Sciatic nerve (tissue), 2 donors: ENCODE results near the gene CCDC68. TPM values are rescaled to one million over a fixed set of nuclear protein-coding genes. Genes with fewer than 3 reads are reported as not detected.

Experiments used
- ATAC-seq: fragments of 200-7000 bp; cut with Tn5 transposase; one replicate; pipeline ENCODE4 v1.9.1; 2020; ENCODE audit warnings: mild to moderate bottlenecking, moderate library complexity
- DNase-seq: peaks from one replicate; pipeline ENCODE4 v3.0.0-alpha.2; 2020; ENCODE audit warnings: low spot score
- intact Hi-C: fragments of 100-400 bp; cut with DNase I; formaldehyde crosslinking; loops from one replicate; pipeline ENCODE4 v1.14.2; 2022
- total RNA-seq: library from RNA; stranded (reverse); fragmentation: NEBNext Ultra II Directional; extraction: Animal tissue kit (Norgen Biotek cat#: 25700); gene quantifications from one replicate; pipeline ENCODE4 v1.2.1, GENCODE V29; 2021
- donor health status: DM: no; HTN: no; CAD: no.
- donor health status: DM: no; HTN: no; CAD: no.

CCDC68 gene
- total RNA-seq, 1 donor from 2014 or later: 8.6 TPM

DNA sequence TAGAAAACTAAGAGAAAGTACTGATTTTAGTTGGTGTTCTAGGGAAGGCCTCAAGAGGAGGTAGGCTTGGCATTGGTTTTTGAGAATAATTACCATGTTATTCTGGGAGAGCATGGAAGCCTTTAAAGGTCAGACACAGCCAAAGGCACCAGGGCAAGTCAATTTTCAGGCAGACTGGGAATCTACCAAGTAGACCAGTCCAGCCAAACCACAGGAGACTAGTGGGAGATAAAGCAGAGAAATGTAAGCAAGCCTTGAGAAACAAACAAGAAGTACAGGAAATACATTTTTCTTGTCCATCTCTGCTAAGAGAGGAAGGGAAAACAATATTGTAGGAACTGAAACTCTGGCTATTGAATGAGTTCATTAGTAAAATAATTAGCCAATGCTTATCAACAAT is 5.5 kb upstream of the CCDC68 start:
- intact Hi-C loops: no loop called here
- no peak for ATAC-seq
- no peak for DNase-seq

DNA sequence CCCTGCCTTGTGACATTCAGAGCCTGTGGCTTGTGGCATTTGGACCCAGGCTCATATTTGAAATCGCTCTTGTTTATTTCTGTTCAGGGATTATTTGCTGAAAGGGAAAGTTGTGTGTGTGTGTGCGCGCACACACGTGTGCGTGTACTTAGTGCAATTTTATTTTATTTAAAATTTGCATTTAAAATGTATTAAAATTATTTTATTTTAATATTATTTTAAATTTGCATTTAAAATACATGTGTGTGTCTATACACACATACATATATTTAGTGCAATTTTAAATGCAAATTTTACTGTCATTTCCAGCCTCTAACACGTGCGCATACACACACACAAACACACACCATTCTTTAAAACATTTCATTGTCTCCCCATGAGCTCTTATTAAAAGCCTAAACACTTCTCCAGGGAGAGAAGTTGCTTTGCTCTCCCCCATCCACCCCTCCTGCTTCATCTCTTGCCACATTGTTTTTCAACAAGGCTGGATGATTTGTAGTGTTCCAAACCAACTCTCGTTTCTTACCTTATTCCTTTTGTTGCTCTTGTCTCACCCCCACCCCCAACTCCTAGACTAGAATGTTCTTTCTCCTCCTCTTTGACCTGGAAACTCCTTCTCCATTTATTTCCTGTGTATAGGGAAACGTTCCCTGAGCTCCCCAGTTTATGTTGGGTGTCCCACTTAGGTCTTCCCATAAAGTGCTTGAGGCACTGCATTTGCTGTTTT is 3.8 kb upstream of the CCDC68 start:
- intact Hi-C loops: no loop called here

DNA sequence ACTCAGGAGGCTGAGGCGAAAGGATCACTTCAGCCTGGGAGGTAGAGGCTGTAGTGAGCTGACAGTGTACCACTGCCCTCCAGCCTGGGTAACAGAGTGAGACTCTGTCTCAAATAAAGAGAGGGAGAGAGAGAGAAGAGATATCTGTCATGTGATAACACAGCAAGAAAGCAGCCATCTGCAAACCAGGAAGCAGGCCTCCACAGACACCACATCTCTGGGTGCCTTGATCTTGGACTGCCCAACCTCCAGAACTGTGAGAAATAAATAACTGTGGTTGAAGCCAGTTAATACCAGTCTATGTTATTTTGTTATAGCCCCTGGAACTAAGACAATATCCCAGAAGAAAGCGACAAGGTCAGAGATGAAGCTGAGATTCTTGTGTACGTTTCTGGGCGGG is 2.6 kb upstream of the CCDC68 start:
- intact Hi-C loops: no loop called here
- DNase-seq (no peak), ATAC-seq (no peak)

More for the DNA sequence above, 3.8 kb upstream of the CCDC68 start:
- ATAC-seq: no peak
- no peak for DNase-seq

DNA sequence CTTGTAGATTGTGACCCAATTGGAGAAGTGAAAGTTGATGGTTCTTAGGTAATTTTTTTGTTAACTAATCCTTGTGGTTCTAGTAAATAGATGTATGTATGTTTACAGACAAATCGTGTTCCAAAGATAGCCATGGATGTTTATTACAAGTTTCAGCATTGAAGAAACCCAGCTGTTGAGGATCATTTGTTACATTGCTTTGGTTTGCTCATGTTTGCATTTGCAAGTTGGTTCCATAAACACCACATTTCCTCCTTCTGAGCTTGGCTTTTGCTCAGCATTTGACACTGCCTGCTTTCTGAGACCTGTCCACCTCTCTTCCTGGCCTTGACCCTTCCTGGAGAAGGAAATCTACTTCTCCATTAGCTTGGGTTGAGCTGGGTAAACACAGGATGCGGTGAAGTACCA is 1.8 kb upstream of the CCDC68 start:
- no peak for ATAC-seq
- no peak for DNase-seq
- intact Hi-C loops: no loop called here

DNA sequence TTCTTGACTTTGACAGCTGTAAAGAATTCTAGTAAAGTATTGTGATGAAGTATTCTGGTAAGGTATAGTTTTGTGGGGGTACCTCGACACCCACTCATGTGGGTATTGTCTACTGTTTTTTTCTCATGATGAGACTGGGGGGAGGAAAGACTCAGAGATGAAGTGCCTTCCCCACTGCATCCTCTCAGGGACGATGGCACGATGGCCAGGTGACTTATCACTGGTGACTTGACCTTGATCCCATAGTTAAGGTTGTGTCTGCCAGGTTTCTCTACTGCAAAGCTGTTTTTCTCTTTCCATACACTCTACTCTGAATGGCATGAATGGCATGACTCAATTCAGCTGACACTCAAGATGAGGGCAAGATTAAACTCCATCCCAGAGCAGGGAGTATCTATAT is 936 bp upstream of the CCDC68 start:
- DNase-seq (no peak), ATAC-seq (no peak)
- intact Hi-C loops: no loop called here

DNA sequence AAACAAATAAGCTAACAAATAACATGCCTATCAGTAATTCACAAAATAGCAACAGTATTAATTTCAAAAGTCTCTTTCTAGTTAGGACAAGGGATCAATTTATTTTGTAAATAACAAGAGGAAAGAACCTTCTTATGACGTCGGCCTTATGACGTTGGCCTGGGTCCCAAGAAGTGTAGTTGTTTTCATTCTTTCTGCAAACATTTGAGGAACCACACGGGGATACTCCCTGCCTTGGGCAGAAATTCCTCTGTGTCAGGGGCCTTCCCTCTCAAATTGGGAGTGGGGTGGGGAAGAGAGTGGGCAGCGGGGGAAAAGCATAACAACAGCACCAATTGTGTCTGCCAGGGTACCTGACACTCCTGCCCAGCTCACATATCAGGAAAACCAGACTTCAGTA is 1.3 kb downstream of the CCDC68 start:
- intact Hi-C loops: no loop called here
- DNase-seq (no peak), ATAC-seq (peak; percentile 60)

DNA sequence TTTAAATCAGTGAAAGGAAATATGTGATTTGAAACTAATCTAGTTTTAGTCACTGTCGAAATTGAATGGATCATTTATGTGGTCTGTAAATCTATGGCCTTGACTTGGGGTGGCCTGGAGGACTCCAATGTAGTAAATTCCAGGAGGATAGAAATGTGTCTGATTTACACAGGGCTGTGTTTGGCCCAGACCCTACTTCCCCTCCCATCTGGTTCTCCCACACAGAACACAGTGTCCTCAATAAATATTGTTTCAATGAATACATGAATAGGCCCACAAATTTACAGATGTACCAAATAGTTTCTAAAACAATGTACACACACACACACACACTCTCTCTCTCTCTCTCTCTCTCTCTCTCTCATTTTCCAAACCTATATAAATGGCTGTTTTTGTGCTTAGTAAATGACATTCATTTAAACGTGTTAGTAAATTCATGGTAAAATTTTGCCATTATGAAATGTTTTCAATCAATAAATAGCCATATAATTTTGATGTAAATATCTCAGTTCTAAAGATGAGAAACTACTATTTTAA is 1.9 kb downstream of the CCDC68 start:
- peak; percentile 53 for ATAC-seq
- DNase-seq: no peak
- intact Hi-C loops: no loop called here

DNA sequence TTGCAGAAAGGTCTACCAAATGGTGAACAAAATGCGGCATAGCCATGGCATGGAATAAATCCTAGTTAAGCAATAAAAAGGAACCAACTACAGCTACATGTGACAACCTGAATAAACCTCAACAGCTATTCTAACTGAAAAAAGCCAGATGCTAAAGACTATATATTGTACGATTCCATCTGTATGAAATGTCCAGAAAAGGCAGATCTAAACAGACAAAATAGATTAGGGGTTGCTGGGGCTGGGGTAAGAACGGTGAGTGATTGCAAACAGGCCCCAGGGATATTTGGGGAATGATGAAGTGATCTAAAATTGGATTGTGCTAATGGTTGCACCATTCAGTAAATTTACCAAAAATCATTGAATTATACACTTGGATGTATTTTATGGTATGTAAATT is 2.8 kb downstream of the CCDC68 start:
- ATAC-seq (no peak), DNase-seq (no peak)
- intact Hi-C loops: no loop called here

DNA sequence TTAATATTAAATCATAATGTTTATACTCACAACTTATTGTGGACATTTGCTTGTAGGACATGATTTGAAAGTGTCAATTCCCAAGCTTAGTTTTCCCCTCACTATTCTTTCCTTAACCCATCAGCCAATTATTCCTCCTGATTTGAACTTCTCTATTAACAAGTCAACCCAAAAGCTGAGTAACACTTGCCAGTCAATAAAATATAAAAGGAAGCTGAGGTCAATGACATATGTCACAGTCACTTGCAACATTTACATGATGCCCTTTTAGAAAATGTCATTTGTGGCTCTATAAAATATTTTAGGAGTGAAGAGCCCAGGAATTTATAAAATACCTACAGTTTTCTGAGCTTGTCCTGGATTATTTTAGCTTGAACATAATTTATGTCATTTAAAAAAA is 7.2 kb downstream of the CCDC68 start:
- ATAC-seq: no peak

DNA sequence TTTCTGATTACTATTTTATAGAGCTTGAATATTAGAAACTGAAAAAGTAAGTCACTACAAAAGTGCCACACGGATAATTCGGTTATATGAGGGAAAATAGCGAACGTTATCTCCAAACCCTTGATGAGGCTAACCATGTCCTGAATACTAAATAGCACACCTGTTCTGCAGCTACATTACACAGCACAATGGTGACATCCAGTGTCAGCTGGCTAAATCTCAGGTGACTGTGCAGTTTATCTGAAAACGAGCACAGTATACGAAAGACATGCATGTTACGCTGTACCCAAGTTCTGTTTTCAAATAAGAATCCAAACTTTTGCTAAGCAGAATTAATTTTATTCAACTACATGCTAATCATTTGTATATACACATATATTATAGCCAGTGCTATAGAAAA is 9.0 kb downstream of the CCDC68 start:
- intact Hi-C loops: no loop called here
- DNase-seq (no peak), ATAC-seq (no peak)

More for the DNA sequence above, 7.2 kb downstream of the CCDC68 start:
- intact Hi-C loops: no loop called here
- no peak for DNase-seq

DNA sequence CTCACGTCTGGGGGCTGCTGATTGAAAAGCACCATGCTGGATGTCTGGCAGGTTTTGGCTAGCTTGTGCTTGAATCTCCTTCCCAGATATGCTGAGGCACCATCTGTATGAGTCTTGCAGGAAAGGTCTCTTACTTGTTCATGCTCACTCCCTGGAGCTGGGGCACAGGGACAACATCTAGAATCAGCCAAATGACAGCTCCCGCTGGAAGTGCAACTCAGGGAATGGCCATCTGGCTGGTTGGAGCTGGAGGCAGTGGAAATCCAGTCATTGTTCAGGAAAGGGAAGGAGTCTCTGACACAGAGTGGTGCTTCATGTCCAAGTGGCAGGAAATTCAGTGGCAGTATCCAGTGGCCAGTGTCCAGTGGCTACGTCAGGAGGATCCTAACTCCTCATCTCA is 9.7 kb downstream of the CCDC68 start:
- DNase-seq: no peak
- intact Hi-C loops: no loop called here
- ATAC-seq: no peak

DNA sequence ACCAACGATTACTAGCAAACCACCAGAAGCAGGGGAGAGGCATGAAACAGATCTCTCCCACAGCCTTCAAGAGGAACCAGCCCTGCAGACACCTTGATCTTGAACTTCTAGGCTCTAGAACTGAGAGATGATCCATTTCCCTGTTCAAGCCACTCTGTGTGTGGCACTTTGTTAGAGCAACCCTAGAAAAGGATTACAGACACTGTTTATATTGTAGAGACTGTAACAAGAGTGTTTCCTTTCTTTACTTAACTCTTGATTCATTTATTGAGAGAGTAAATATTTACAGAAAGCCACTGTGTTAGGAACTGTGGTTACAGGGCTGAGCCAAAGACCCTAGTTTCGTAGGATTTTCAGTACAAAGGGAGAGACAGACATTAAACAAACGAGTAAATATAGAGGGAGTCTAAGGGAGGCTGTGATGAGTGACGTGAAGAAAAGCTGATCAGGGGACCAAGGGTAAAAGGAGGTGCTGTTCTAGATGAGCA is 10.9 kb downstream of the CCDC68 start:
- ATAC-seq (no peak), DNase-seq (no peak)
- intact Hi-C loops: no loop called here

DNA sequence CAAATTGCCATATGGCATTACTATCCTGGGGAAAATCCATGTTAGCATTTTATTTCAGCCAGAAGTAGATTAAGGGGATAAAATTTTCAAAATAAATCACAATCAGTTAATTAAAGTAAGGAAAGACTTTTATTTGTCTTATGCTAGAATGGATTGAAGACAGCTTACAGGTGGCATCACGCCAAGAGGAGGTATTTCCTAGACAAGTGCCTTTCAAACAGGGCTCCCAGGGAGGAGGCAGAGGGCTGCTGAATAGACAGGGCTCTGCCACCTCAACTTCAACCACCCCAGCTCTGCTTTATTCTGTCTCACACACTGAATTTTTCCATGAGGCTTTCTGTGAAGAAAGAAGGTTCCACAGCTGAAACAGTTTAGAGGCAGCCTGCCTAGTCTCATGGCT is 12.2 kb downstream of the CCDC68 start:
- intact Hi-C loops: no loop called here
- no peak for DNase-seq
- ATAC-seq: no peak

DNA sequence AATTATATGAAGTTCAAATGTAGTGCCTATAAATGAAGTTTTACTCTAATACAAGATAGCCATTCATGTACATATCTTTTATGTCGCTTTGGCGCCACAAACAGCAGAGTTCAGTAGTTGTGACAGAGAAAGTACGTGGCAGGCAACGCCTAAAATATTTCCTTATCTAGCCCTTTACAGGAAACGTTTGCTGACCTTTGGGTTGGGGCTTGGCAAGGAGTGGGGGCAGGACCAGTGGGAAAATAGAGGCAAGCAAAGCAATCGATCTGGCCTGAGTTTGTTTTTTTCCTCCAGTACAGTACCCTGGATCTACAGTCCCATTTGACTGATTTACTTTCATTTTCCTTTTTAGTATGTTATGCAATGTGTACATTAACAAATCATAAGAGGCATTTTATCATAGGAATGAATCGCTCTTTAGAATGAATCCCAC is 13.1 kb downstream of the CCDC68 start:
- intact Hi-C loops: no loop called here
- ATAC-seq: no peak
- DNase-seq: no peak

DNA sequence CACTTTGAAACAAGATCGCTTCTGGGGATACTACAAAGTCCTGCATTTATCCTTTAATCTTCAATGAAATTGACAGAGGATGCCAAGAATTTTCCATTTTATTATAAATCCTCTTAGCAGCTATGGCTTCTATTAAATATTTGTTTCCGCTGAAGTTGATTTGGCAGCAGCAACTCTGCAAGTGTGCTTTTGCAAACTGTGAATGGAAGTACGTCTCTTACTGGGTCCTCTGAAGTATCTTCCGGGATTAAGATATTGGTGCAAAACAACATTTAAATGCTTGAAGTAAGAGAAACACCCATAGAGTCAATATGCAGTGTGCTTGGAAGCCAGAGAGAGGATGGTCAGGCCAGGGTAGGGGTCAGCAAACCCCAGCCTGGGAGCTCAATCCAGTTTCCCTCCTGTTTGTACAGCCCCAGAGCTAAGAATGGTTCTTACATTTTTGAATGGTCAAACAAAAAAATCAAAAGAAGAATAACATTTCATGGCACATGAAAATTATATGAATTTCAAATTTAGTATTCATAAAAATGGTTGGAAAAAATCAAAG is 13.6 kb downstream of the CCDC68 start:
- DNase-seq: no peak
- ATAC-seq: no peak
- intact Hi-C loops: no loop called here

DNA sequence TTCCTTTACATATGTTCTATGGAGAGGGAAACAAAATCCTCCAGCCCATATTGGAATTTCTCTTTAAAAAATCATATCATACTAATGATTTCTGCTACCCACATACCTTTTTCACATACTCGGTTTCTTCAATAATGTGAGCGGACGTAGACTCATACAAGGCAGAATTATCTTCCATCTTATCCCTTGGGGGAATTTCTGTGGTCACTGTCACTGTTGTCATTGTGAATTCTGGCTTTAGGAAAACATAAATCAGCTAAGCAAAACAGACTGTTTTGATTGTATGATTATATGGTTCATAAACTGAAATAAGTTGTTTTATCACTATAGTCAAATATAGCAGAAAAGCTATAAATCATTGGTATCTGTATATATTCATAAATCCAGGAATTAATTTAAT is 16.7 kb downstream of the CCDC68 start:
- DNase-seq (no peak), ATAC-seq (no peak)
- intact Hi-C loops: no loop called here

DNA sequence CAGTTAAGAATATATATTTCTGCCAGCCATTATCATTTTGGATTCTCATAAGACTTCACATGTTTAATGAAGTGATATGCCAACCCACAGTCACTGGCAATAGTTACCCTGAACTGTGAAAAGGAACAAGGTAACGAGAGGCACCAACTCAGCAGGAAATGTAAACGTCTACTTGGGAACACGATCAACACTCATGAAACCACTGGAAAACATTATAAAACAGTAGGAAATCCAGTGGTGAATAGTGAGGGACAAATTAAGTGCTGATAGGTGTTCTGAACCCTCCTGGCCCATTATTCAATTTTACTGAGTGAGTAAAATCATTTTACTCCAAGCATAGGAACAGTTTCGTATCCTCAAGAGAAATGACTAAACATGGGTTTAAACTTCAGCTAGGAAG is 17.1 kb downstream of the CCDC68 start:
- DNase-seq: no peak
- intact Hi-C loops: no loop called here
- no peak for ATAC-seq

DNA sequence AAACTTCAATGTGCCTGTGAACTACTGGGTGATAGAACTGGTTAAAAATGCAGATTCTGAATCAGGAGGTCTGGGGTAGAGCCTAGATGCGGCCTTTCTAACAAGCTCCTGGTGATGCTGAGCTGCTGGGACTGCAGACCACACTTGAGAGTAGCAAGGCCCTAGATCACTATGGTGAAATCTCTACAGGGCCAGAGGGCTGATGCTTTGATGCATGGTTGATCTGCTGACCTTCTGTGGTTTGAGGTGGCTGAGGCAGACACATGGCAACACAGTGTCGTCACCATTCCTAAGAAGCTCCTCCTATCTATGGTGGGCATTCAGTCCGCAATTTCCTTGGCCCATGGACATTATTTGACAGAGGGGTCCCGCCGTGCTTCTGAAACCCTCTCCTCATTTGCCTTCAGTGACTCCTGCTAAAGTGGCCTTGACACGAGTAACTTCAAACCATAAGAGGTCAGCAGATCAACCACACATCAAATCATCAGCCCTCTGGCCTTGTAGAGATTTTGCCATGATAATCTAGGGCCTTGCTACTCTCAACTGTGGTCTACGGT is 19.8 kb downstream of the CCDC68 start:
- no peak for DNase-seq
- intact Hi-C loops: no loop called here
- ATAC-seq: no peak

DNA sequence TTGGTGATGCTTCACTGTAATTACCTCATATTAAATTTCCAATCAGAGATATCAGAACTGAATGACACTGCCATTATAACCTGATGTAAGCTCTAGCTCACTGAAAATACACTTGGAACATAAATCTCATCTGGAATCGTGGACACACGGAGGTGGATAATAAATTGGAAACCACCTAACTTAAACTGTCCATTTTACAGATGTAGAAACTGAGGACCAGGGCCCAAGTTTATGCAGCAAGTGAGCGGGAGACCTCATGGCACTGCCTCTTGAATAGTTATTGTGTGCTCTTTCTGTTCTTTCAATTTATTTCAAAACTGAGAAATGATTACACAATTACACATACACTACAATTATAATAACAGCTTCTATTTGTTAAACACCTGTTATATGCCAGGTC is 20.8 kb downstream of the CCDC68 start:
- DNase-seq (no peak), ATAC-seq (no peak)
- intact Hi-C loops: no loop called here

DNA sequence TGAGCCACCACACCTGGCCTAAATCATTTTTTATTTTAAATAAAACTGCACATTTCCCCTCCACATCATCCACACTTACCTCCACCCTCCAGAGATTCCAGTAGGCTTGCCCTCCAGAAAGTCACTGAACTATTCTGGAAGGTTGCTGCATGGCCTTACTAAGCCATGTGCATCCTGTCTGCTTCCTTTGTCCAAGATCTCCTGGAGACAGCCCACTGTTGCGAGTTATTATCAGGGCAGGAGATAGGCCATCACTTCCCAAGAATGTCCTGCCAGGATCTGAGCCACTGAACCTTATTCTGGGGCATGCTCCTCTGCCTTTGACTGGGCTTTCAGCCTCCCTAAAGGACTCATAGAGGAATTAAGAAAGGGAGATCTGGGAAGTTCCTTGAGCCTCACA is 26.8 kb downstream of the CCDC68 start:
- intact Hi-C loops: no loop called here
- ATAC-seq: no peak
- DNase-seq: no peak
